RWPE1 (cell line): Measurements from ENCODE around the gene HS1BP3.
A peak's percentile ranks its signal among the peaks of the same experiment; 100 is the strongest.

ENCODE experiments used
- CTCF ChIA-PET: fragments of 350-600 bp; sonication (Branson Sonifier 250); formaldehyde crosslinking; extraction: SDS; loops from one replicate; lab custom pipeline; 2021; lab: Yijun Ruan, JAX
- POLR2A ChIA-PET: fragments of 400-600 bp; formaldehyde crosslinking; extraction: SDS; loops from one replicate; lab custom pipeline; 2020; ENCODE audit warnings: antibody characterized with exemption; ENCODE audit not compliant: low non-redundant PET; lab: Yijun Ruan, JAX
- DNase-seq: peaks from one replicate; pipeline ENCODE4 v3.0.0; 2012; ENCODE audit warnings: low spot score
- H3K27ac ChIP-seq: fragments of 450-650 bp; 2 replicates; pipeline ENCODE4 v1.5.1; 2017
- TF ChIP-seq, protein P1 (sequence below): fragments of 450-650 bp; conservative IDR thresholded peaks from 2 replicates; pipeline ENCODE4 v1.5.1; 2017; ENCODE audit warnings: low read depth, mild to moderate bottlenecking

The HS1BP3 gene

DNA sequence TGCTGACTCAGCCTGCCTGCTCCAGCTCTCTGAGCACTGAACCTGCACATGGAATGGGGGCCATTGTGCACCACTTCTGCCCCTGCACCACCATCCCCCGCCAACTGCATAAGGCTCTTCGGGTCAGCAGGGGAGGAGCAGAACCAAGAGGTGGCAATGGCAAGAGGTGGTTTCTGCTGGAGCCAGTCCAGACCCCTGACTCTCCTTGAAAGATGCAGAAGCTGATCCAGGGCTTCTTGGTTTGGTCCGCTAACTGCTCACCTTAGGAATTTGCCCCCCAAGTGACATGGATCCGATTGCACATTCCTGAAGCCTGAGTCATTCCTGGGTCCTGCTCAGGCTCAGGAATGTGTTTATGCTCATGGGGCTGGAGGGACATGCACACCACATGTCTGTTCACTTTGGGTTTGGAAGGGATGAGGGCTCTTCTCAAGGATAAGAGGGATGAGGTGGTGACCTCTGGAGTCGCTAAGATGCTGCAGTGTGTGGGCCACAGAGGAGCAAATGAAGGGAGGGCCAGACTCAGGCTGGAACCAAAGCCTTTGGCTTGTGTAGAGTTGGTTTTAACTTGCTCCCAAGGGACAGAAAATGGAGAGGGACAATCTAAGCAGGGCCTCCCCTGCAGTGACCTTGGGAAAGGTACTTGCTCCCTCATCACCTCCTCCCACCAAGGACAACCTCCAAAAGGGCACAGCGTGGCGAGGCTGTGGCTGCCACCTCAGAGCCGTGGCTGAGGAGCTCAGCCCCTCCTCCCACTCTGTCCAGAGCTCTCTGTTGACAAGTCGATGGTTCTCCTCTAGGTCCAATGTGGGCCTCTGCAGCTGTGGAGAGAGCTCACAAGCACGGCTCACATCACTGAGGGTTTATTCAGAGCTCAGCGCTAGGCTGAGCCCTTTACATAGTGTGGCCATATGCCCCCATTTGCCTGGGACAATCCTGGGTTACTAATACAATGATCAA is 66.2 kb downstream of the HS1BP3 start:
- TF ChIP-seq, protein P1, sequence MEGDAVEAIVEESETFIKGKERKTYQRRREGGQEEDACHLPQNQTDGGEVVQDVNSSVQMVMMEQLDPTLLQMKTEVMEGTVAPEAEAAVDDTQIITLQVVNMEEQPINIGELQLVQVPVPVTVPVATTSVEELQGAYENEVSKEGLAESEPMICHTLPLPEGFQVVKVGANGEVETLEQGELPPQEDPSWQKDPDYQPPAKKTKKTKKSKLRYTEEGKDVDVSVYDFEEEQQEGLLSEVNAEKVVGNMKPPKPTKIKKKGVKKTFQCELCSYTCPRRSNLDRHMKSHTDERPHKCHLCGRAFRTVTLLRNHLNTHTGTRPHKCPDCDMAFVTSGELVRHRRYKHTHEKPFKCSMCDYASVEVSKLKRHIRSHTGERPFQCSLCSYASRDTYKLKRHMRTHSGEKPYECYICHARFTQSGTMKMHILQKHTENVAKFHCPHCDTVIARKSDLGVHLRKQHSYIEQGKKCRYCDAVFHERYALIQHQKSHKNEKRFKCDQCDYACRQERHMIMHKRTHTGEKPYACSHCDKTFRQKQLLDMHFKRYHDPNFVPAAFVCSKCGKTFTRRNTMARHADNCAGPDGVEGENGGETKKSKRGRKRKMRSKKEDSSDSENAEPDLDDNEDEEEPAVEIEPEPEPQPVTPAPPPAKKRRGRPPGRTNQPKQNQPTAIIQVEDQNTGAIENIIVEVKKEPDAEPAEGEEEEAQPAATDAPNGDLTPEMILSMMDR, result no peak
- H3K27ac ChIP-seq, result peak overlapping the region; percentile 83
- CTCF ChIA-PET, result no interaction called here
- peak; percentile 78 for DNase-seq
- POLR2A ChIA-PET, result no interaction called here

DNA sequence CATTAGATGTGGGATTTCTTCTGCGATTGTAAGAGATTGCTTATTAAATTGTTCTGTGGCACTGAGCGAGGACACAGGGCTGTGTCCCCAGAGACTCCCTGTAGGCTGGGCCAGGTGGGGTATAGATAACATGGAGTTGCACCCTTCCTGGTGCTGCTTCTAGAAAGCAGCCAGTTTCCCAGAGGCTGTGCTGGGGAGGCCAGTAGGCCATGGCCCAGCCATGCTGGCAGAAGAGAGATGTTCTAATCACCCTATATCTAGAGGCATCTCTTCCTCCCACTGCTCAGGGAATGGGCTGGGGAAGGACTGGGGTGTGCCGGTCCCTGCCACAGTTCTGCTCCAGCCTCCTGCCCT is 66.9 kb downstream of the HS1BP3 start:
- POLR2A ChIA-PET, result no interaction called here
- CTCF ChIA-PET, result no interaction called here
- H3K27ac ChIP-seq, result peak overlapping the region; percentile 83
- TF ChIP-seq, protein P1, result no peak
- no peak for DNase-seq

DNA sequence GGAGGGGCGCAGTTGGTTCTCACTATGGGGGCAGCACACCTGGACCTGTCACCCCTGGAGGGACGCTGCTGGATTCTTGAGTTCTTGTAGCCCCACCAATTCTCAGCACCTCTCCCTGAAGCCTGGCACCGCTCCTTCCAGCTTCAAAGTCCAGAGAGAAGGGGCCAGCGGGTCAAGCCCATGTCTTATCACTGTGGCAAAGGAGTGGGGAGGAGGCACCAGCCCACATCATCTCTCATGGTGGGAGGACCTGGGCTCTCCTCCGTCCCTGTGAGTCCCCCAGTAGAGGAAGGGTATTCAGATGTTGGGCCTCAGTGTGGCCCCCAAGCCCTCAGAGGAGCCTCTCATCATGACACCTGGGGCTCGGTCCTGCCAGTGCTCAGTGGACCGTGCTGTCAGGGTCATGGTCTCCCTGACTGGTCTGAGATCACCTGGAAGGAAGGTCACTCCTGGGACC is 67.4 kb downstream of the HS1BP3 start:
- no peak for DNase-seq
- peak overlapping the region; percentile 83 for H3K27ac ChIP-seq
- ChIA-PET CTCF (no interaction called here), POLR2A (no interaction called here)
- TF ChIP-seq, protein P1, result no peak

DNA sequence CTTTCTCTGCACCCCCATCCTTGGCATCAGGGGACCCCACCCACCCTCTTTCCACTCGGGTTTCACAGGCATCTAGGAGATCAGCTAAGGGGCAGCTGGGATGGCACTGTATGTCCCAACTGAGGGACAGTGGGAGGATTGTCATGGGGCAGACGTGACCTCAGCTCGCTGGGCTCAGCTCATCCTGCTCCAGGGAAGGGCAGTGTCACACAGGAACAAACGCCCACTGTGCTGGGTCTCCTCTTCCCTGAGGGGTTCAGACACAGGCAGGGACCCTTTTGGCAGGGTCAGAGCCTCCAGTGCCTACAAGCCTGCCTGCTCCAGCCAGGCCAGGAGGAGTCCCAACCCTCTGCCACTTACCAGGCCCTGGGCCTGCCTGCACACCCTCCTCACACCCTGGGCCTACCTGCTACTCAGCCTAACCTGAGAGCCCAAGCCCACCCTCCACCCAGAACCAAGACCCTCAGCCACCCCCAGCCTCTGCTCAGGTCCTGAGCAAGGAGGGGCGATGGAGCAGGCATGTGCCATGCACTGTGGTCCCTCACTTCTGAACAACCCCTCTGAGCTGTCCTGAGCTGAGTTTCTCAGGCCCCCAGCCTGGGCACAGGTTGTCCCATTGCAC is 68.2 kb downstream of the HS1BP3 start:
- DNase-seq, result no peak
- ChIA-PET POLR2A (no interaction called here), CTCF (interaction anchor here (0.6 kb wide), 1 partner anchor 169 kb away, joined by 5 read pairs; no protein-coding TSS in a partner anchor)
- peak overlapping the region; percentile 83; the same call in 1 of the 2 replicates for H3K27ac ChIP-seq
- TF ChIP-seq, protein P1, result no peak

DNA sequence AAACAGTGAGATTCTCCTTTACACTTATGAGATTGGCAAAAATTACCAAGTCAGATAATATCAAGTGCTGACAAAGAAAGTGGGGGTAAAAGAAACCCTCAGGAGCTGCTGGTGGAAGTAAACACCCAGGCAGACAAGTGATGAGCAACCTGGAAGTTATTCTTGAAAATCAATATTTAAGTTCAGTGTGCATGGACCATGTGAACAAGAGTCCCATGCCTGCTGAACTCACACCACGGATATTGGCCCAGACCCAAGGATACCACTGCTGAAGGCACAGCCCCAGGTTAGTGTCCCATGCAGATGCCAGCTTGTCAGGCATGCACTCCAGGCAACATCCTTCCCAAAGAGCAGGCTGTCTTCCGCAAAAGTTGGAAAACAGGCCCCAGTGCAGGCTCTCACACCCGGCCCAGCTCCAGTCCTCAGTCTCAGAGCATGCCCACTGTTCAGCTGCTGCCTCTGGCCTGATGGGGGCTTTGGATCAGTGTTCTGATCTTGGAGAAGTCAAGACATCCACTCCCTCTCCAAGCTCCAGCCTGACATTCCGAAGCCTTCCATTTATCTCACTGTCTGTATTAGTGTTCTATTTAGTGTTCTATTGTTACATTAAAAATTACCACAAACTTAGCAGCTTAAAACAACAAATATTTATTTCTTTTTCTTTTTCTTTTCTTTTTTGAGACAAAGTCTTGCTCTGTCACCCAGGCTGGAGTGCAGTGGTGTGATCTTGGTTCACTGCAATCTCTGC is 70.0 kb downstream of the HS1BP3 start:
- ChIA-PET CTCF (interaction anchor here (0.6 to 1.0 kb wide), 2 partner anchors 10 to 18 kb away, joined by 3 read pairs; no protein-coding TSS in a partner anchor), POLR2A (interaction anchor here (2.2 kb wide), 1 partner anchor 134 kb away, joined by 8 read pairs; the partner anchor contains the start of gene RHOB)
- no peak for DNase-seq
- peak overlapping the region; percentile 32; the same call in 1 of the 2 replicates for H3K27ac ChIP-seq
- TF ChIP-seq, protein P1, result no peak

DNA sequence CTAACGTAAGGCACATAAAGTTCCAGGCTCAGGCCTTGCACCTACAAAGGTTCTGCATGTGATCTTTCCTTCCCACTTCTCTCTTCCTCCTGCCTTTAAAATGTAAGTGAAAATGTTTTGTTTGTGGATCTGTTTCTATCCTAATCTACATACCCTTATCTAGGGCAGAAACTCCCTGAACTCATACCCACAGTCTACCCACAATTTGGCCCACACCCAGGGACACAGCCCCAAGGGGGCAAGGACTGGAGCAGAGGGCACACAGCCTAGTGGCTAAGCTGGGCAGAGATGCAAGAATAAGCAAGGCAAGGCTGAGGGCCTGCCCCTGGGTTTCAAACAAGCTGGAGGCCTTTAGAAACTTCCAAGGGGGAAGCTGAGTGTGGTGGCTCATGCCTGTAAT is 71.0 kb downstream of the HS1BP3 start:
- no peak for DNase-seq
- ChIA-PET POLR2A (interaction anchor here (2.2 kb wide), 1 partner anchor 133 kb away, joined by 8 read pairs; the partner anchor contains the start of gene RHOB), CTCF (interaction anchor here (1.2 kb wide), 1 partner anchor 62 kb away, joined by 4 read pairs; no protein-coding TSS in a partner anchor)
- TF ChIP-seq, protein P1, result no peak
- peak overlapping the region; percentile 88 for H3K27ac ChIP-seq
